ENCODE measurements around the gene CEMIP. TPM values are rescaled to one million over a fixed set of nuclear protein-coding genes. Genes with fewer than 3 reads are reported as not detected.
A peak's percentile ranks its signal among the peaks of the same experiment; 100 is the strongest.

Gene CEMIP
- total RNA-seq, 4 donors from 2014 or later = 0.17 to 0.34 (median 0.26) TPM; not detected in 1

- Histone ChIP-seq H3K27ac (replicated peaks in 1 of 4) (no peak overlapping the region), H3K36me3 (peaks cover 2 to 5% (median 3%) of the 10 kb centered on the region in 4 donors), H3K4me1 (peaks cover 0 to 23% (median 20%) of the 10 kb centered on the region in 4 donors), H3K9me3 (no peaks in the 10 kb centered on the region), H3K4me3 (no peak overlapping the region), H3K27me3 (no peaks in the 10 kb centered on the region)
- TF ChIP-seq POLR2AphosphoS5 (IDR thresholded peaks at IDR 0.05) (no peak), POLR2A (IDR thresholded peaks at IDR 0.05; ENCODE audit: low read depth) (no peak), EP300 (IDR thresholded peaks at IDR 0.05) (no peak), CTCF (IDR thresholded peaks at IDR 0.05) (no peak)
- DNase-seq (ENCODE audit: extremely low spot score) = no peak
- WGBS = 100% methylated on average over 1 of the region's 1 CpG
- intact Hi-C loops (cut with DNase I) = loop anchor here (10.0 kb wide), 2 partner anchors 327 to 1047 kb away; partner anchors contain the start of genes MEX3B and STARD5
Observed at GRCh38 chr15:80997692-80998091, 218.5 kb downstream of the CEMIP start.

- intact Hi-C loops (cut with DNase I) = loop anchor here (10.0 kb wide), 2 partner anchors 327 to 1047 kb away; partner anchors contain the start of genes MEX3B and STARD5
- WGBS = 90% methylated on average over 1 of the region's 1 CpG
- peak overlapping the region; percentile 5 to 35 (median 22) for H3K27ac ChIP-seq (replicated peaks in 1 of 4)
Observed at GRCh38 chr15:80998251-80998650, 219.1 kb downstream of the CEMIP start.

GRCh38 chr15:80999623-81000036, 220.5 kb downstream of the CEMIP start:
- Histone ChIP-seq H3K36me3 (peaks cover 5 to 14% (median 10%) of the 10 kb centered on the region in 4 donors), H3K27ac (replicated peaks in 1 of 4) (peak overlapping the region; percentile 93 to 99 (median 97)), H3K4me3 (peak overlapping the region; percentile 87 to 97 (median 94)), H3K9me3 (no peaks in the 10 kb centered on the region), H3K4me1 (peaks cover 0 to 42% (median 39%) of the 10 kb centered on the region in 4 donors), H3K27me3 (no peaks in the 10 kb centered on the region)
- DNase-seq (ENCODE audit: extremely low spot score) = no peak
- no peak for TF ChIP-seq CTCF (IDR thresholded peaks at IDR 0.05)
- TF ChIP-seq EP300 (IDR thresholded peaks at IDR 0.05) = no peak
- TF ChIP-seq POLR2AphosphoS5 (IDR thresholded peaks at IDR 0.05) = no peak
- TF ChIP-seq POLR2A (IDR thresholded peaks at IDR 0.05; ENCODE audit: low read depth) = no peak
- 69% methylated on average over 13 of the region's 13 CpGs for WGBS
- intact Hi-C loops (cut with DNase I) = loop anchor here (10.0 kb wide), 2 partner anchors 325 to 1045 kb away; partner anchors contain the start of genes MEX3B and STARD5

More at GRCh38 chr15:80998251-80998650, 219.1 kb downstream of the CEMIP start:
- Histone ChIP-seq H3K4me1 (peaks cover 0 to 28% (median 25%) of the 10 kb centered on the region in 4 donors), H3K4me3 (no peak overlapping the region), H3K9me3 (no peaks in the 10 kb centered on the region), H3K27me3 (no peaks in the 10 kb centered on the region), H3K36me3 (peaks cover 5 to 10% (median 9%) of the 10 kb centered on the region in 4 donors)
- TF ChIP-seq CTCF (IDR thresholded peaks at IDR 0.05) = no peak
- TF ChIP-seq POLR2A (IDR thresholded peaks at IDR 0.05; ENCODE audit: low read depth) = no peak
- no peak for TF ChIP-seq POLR2AphosphoS5 (IDR thresholded peaks at IDR 0.05)
- TF ChIP-seq EP300 (IDR thresholded peaks at IDR 0.05) = no peak
- no peak for DNase-seq (ENCODE audit: extremely low spot score)

GRCh38 chr15:81000144-81000623, 221.0 kb downstream of the CEMIP start:
- H3K9me3 ChIP-seq = no peaks in the 10 kb centered on the region
- peaks cover under 1 to 48% (median 44%) of the 10 kb centered on the region in 4 donors for H3K4me1 ChIP-seq
- H3K4me3 ChIP-seq = peak overlapping the region; percentile 87 to 97 (median 94)
- no peaks in the 10 kb centered on the region for H3K27me3 ChIP-seq
- peak overlapping the region; percentile 93 to 99 (median 97) for H3K27ac ChIP-seq (replicated peaks in 1 of 4)
- H3K36me3 ChIP-seq = peaks cover 5 to 14% (median 10%) of the 10 kb centered on the region in 4 donors
- intact Hi-C loops (cut with DNase I) = no loop called here
- TF ChIP-seq POLR2AphosphoS5 (IDR thresholded peaks at IDR 0.05) = no peak
- no peak for TF ChIP-seq CTCF (IDR thresholded peaks at IDR 0.05)
- TF ChIP-seq POLR2A (IDR thresholded peaks at IDR 0.05; ENCODE audit: low read depth) = no peak
- TF ChIP-seq EP300 (IDR thresholded peaks at IDR 0.05) = no peak
- WGBS = 9% methylated on average over 21 of the region's 21 CpGs
- no peak for DNase-seq (ENCODE audit: extremely low spot score)
